Esophagus (tissue), 2 donors: ENCODE results near the gene SINHCAF. TPM values are rescaled to one million over a fixed set of nuclear protein-coding genes. Genes with fewer than 3 reads are reported as not detected.
"Not testable (repeated sequence)": the region's sequence is repeated elsewhere in the genome, so short reads cannot be mapped to it uniquely, and the experiment has no call there.

Source experiments
- H3K27ac ChIP-seq, 2 donors: one replicate each; pipeline ENCODE4 v1.5.1; 2013; ENCODE audit warnings: low read depth in 2 of 2, mild to moderate bottlenecking in 2 of 2, inconsistent platforms in 1 of 2, low read length in 1 of 2, moderate library complexity in 1 of 2
- H3K27me3 ChIP-seq, 2 donors: one replicate each; pipeline ENCODE4 v1.6.1; 2013; ENCODE audit warnings: low read length in 2 of 2, control low read depth in 1 of 2, mild to moderate bottlenecking in 1 of 2; ENCODE audit not compliant: insufficient read depth in 2 of 2, control insufficient read depth in 1 of 2
- H3K36me3 ChIP-seq, 2 donors: one replicate each; pipeline ENCODE4 v1.6.1; 2013; ENCODE audit warnings: low read length in 1 of 2; ENCODE audit not compliant: control insufficient read depth in 2 of 2, insufficient read depth in 2 of 2
- H3K4me1 ChIP-seq, 2 donors: one replicate each; pipeline ENCODE4 v1.6.1; 2013; ENCODE audit warnings: low read length in 1 of 2; ENCODE audit not compliant: control insufficient read depth in 2 of 2, insufficient read depth in 2 of 2
- H3K4me3 ChIP-seq, 2 donors: one replicate each; pipeline ENCODE4 v1.5.1; 2013; ENCODE audit warnings: low read length in 2 of 2, mild to moderate bottlenecking in 2 of 2, low read depth in 1 of 2, moderate library complexity in 1 of 2
- H3K9me3 ChIP-seq, 2 donors: one replicate each; pipeline ENCODE4 v1.6.1; 2013; ENCODE audit warnings: mild to moderate bottlenecking in 2 of 2, low read depth in 1 of 2, low read length in 1 of 2, moderate library complexity in 1 of 2; ENCODE audit not compliant: control insufficient read depth in 2 of 2, insufficient read depth in 1 of 2
- WGBS, 2 donors: extraction: QIAGEN DNeasy Blood & Tissue Kit; methylation state at CpG; one replicate each; pipeline ENCODE4 v1.1.7; 2013; 5-methylcytosine and 5-hydroxymethylcytosine counted together
- polyA plus RNA-seq, 2 donors: library from polyadenylated mRNA; stranded (reverse); fragments of 200-250 nt; gene quantifications; one replicate each; pipeline ENCODE4 v1.2.3, GENCODE V29; 2013
- donor health status: healthy with polysubstance abuse.
- donor health status: Bipolar disorder and iron deficiency.

The SINHCAF gene
- polyA plus RNA-seq, 2 donors: 14.6 to 19.0 TPM

- Histone ChIP-seq H3K27me3 (no peaks in the 10 kb centered on the region), H3K4me1 (no peaks in the 10 kb centered on the region), H3K36me3 (no peaks in the 10 kb centered on the region), H3K9me3 (no peaks in the 10 kb centered on the region), H3K4me3 (no peak overlapping the region), H3K27ac (no peak overlapping the region)
- WGBS, 2 donors: 15 to 19% methylated on average over 11 of the region's 11 CpGs
These were observed 87.1 kb downstream of the SINHCAF start for GRCh38 chr12:31238764-31239387.

- H3K36me3 ChIP-seq, H3K27me3 ChIP-seq, H3K9me3 ChIP-seq, H3K4me3 ChIP-seq, H3K27ac ChIP-seq, H3K4me1 ChIP-seq: not testable (repeated sequence)
- 60 to 63% methylated on average over 10 of the region's 10 CpGs for WGBS, 2 donors
These were observed 87.6 kb downstream of the SINHCAF start for GRCh38 chr12:31238333-31238732.

- WGBS, 2 donors: 86 to 87% methylated on average over 11 of the region's 11 CpGs
- Histone ChIP-seq H3K4me3 (no peak overlapping the region), H3K36me3 (no peaks in the 10 kb centered on the region), H3K9me3 (no peaks in the 10 kb centered on the region), H3K4me1 (peaks cover 0 to 3% of the 10 kb centered on the region in 2 donors), H3K27ac (no peak overlapping the region), H3K27me3 (no peaks in the 10 kb centered on the region)
These were observed 88.8 kb downstream of the SINHCAF start for GRCh38 chr12:31236998-31237637.

- WGBS, 2 donors: 70 to 72% methylated on average over 9 of the region's 9 CpGs
- Histone ChIP-seq H3K4me3 (no peak overlapping the region), H3K27me3 (no peaks in the 10 kb centered on the region), H3K27ac (no peak overlapping the region), H3K4me1 (peaks cover 0 to 3% of the 10 kb centered on the region in 2 donors), H3K9me3 (peaks cover 0 to 3% of the 10 kb centered on the region in 2 donors), H3K36me3 (no peaks in the 10 kb centered on the region)
These were observed 90.0 kb downstream of the SINHCAF start for GRCh38 chr12:31235868-31236395.

DNA sequence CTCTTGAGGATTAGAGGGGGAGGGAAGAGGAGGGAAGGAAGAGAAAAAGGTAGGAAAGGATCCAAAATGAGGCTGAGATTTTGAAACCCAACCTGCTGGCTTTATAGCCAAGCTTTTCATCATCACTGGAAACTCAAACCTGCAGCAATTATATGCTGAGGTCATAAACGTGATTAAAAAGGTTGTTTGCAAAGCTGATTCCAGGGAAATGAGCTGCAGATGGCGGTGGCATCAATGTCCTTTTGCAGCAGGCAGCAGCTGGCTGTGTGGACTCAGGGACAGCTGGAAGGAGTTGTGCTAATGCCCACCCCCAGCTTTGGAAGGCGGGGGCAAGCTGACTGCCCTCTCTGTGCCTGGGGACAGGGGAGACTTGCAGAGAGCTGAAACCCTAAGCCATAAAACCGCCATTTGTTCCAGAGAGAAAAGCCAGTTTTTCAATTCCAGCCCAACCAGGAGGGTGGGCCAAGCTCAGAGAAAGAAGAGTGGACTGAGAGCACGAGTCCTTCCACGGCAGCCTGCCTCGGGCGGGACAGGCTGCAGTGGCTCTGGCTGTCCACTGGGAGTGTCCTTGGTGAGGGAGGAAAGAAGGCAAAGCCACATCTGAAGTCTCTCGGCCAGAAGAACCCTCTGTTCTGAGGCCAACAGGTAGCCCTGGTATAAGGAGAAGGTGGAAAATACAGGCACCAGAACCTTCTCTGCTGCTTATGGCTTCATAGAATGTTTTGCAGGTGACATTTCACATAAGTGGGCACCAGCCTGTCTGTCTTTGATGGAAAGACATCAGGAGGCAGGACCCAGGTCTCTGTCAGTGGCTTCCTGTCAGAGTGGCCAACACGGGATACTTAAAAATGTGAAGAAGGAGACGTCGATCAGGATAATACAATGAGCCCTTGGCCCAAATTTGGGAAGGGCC is 90.7 kb downstream of the SINHCAF start:
- Histone ChIP-seq H3K36me3 (no peaks in the 10 kb centered on the region), H3K4me1 (peaks cover 0 to 3% of the 10 kb centered on the region in 2 donors), H3K4me3 (no peak overlapping the region), H3K27ac (no peak overlapping the region), H3K27me3 (no peaks in the 10 kb centered on the region), H3K9me3 (peaks cover 0 to 3% of the 10 kb centered on the region in 2 donors)
- 47 to 53% methylated on average over 12 of the region's 12 CpGs for WGBS, 2 donors

DNA sequence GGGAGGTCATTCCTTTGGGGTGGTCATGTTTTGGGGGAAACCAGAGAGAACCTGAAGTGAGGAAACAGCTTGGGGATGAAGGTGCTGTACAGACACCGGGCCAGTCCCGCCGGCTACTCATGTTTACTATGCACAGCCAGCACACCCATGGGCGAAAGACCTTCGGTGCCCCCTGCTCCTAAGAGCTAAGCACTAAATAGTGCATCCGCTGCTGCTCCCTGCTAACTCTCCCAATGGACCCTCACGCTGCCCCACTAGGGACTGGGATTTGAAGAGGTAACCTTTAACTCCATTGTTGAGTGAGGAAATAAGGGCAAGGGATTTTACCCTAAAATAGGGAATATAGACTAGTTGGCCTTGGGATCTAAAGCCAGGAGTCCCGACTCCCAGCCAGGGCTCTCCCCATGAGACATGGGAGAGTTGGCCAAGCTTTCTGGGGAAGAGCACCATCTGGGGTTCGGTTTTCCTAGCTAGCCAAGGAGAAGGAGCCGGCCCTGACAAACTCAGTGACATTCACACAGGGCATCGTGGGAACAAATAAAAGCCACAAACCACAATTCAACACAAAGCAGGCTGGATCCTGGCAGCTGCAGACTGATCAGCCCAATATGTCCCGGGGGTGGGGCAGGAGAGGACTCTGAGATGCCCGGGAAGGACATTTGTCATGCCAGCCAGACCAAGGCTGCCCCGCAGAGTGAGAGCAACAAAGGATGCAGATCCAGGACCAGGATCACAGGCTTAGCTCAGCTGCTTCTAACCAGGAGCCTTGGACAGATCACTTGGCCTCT is 91.7 kb downstream of the SINHCAF start:
- H3K27me3 ChIP-seq: no peaks in the 10 kb centered on the region
- H3K4me1 ChIP-seq: peaks cover 0 to 7% of the 10 kb centered on the region in 2 donors
- H3K36me3 ChIP-seq: no peaks in the 10 kb centered on the region
- WGBS, 2 donors: 77 to 78% methylated on average over 14 of the region's 14 CpGs
- no peak overlapping the region for H3K4me3 ChIP-seq
- H3K27ac ChIP-seq: no peak overlapping the region
- peaks cover 0 to 3% of the 10 kb centered on the region in 2 donors for H3K9me3 ChIP-seq

DNA sequence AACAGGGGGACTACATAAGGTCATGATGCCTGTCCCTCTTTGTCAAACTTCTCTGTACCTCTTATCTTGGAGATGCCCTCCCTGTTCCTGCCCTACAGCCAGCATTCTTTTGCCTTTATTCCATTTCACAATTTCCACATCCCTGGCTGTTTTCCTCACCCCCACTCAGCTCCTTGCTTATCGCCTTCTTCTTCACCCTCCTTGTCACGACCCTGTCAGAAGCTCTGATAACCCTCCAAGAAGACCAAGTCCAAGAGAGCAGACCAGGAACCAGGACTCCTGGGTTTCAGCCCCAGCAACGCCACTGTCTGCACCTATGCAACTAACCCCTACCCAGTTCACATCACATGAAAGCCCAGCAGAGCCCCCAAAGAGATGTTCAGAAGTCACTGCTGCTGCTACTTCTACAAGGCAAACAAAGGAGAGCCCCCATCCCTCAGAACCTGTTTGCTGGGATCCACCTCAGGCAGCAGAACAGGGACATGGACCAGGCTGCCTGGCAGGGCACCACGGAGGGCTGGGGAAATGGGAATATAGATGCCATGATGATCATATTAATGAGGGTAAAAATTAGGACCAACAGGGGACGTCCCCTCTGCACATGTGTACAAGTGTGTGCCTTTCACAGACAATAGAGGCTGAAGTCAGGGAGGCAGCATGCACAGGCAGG is 92.8 kb downstream of the SINHCAF start:
- H3K27me3 ChIP-seq: no peaks in the 10 kb centered on the region
- peaks cover 0 to 7% of the 10 kb centered on the region in 2 donors for H3K4me1 ChIP-seq
- H3K9me3 ChIP-seq: peaks cover 0 to 3% of the 10 kb centered on the region in 2 donors
- no peak overlapping the region for H3K27ac ChIP-seq
- H3K4me3 ChIP-seq: no peak overlapping the region
- WGBS, 2 donors: 65 to 67% methylated on average over 5 of the region's 5 CpGs
- H3K36me3 ChIP-seq: no peaks in the 10 kb centered on the region

- no peak overlapping the region for H3K27ac ChIP-seq
- WGBS, 2 donors: 84 to 86% methylated on average over 11 of the region's 11 CpGs
- H3K4me1 ChIP-seq: peaks cover 0 to 7% of the 10 kb centered on the region in 2 donors
- H3K36me3 ChIP-seq: no peaks in the 10 kb centered on the region
- no peaks in the 10 kb centered on the region for H3K27me3 ChIP-seq
- H3K9me3 ChIP-seq: peaks cover 0 to 3% of the 10 kb centered on the region in 2 donors
- no peak overlapping the region for H3K4me3 ChIP-seq
These were observed 93.5 kb downstream of the SINHCAF start for GRCh38 chr12:31232361-31232965.
